ENCODE measurements around the gene MT3.

The MT3 gene

GRCh38 chr16:56637814-56638750 lies 48.8 kb downstream of the MT3 start, which contains the start of gene MT1A:
Gene MT1A, plus strand, starts transcription at chr16:56638666. Its CDS starts 73 bp downstream, at chr16:56638739.
- Histone ChIP-seq H3K4me3 (ENCODE audit: low read length) (no peak within 1 kb of the TSS), H3F3A (ENCODE audit: control insufficient read depth, insufficient read depth) (no peaks in the 10 kb centered on the region), H3K9me3 (ENCODE audit: control insufficient read depth, insufficient read depth, low read length) (no peaks in the 10 kb centered on the region), H4K20me1 (ENCODE audit: control insufficient read depth, insufficient read depth, low read depth, low read length) (no peaks in the 10 kb centered on the region), H3K79me2 (ENCODE audit: control insufficient read depth, low read length) (no peaks in the 10 kb centered on the region), H3K4me2 (ENCODE audit: low read length) (no peak within 1 kb of the TSS), H3K9me2 (replicated peaks; ENCODE audit: control insufficient read depth, low read length) (no peaks in the 10 kb centered on the region), H3K4me1 (ENCODE audit: control insufficient read depth, low read length) (no peaks in the 10 kb centered on the region), H3K27ac (ENCODE audit: low read depth, low read length) (no peak within 1 kb of the TSS), H3K27me3 (ENCODE audit: control insufficient read depth, low read length) (peaks cover 70% of the 10 kb centered on the region), H3K36me3 (ENCODE audit: control insufficient read depth, low read length) (no peaks in the 10 kb centered on the region)
- TF ChIP-seq EZH2phosphoT487 (IDR thresholded peaks at IDR 0.05; ENCODE audit: borderline replicate concordance, low read length) (no peak), CTCF (IDR thresholded peaks at IDR 0.05; ENCODE audit: low read depth, low read length, poor library complexity, severe bottlenecking) (no peak)

GRCh38 chr16:56639045-56639444 lies 49.7 kb downstream of the MT3 start:
- Histone ChIP-seq H3F3A (ENCODE audit: control insufficient read depth, insufficient read depth) (no peaks in the 10 kb centered on the region), H3K36me3 (ENCODE audit: control insufficient read depth, low read length) (no peaks in the 10 kb centered on the region), H3K4me2 (ENCODE audit: low read length) (no peak overlapping the region), H4K20me1 (ENCODE audit: control insufficient read depth, insufficient read depth, low read depth, low read length) (no peaks in the 10 kb centered on the region), H3K4me3 (ENCODE audit: low read length) (no peak overlapping the region), H3K9me2 (replicated peaks; ENCODE audit: control insufficient read depth, low read length) (no peaks in the 10 kb centered on the region), H3K27ac (ENCODE audit: low read depth, low read length) (no peak overlapping the region), H3K27me3 (ENCODE audit: control insufficient read depth, low read length) (peaks cover 70% of the 10 kb centered on the region), H3K9me3 (ENCODE audit: control insufficient read depth, insufficient read depth, low read length) (no peaks in the 10 kb centered on the region), H3K79me2 (ENCODE audit: control insufficient read depth, low read length) (no peaks in the 10 kb centered on the region), H3K4me1 (ENCODE audit: control insufficient read depth, low read length) (no peaks in the 10 kb centered on the region)
- TF ChIP-seq CTCF (IDR thresholded peaks at IDR 0.05; ENCODE audit: low read depth, low read length, poor library complexity, severe bottlenecking) (no peak), EZH2phosphoT487 (IDR thresholded peaks at IDR 0.05; ENCODE audit: borderline replicate concordance, low read length) (no peak)

- no peak overlapping the region for H3K4me2 ChIP-seq (ENCODE audit: low read length)
- H3K9me2 ChIP-seq (replicated peaks; ENCODE audit: control insufficient read depth, low read length), result no peaks in the 10 kb centered on the region
- H3F3A ChIP-seq (ENCODE audit: control insufficient read depth, insufficient read depth), result no peaks in the 10 kb centered on the region
- peaks cover 72% of the 10 kb centered on the region for H3K27me3 ChIP-seq (ENCODE audit: control insufficient read depth, low read length)
- no peaks in the 10 kb centered on the region for H3K9me3 ChIP-seq (ENCODE audit: control insufficient read depth, insufficient read depth, low read length)
- no peak overlapping the region for H3K4me3 ChIP-seq (ENCODE audit: low read length)
- no peaks in the 10 kb centered on the region for H3K79me2 ChIP-seq (ENCODE audit: control insufficient read depth, low read length)
- no peak overlapping the region for H3K27ac ChIP-seq (ENCODE audit: low read depth, low read length)
- no peaks in the 10 kb centered on the region for H4K20me1 ChIP-seq (ENCODE audit: control insufficient read depth, insufficient read depth, low read depth, low read length)
- no peaks in the 10 kb centered on the region for H3K36me3 ChIP-seq (ENCODE audit: control insufficient read depth, low read length)
- no peak for TF ChIP-seq EZH2phosphoT487 (IDR thresholded peaks at IDR 0.05; ENCODE audit: borderline replicate concordance, low read length)
- H3K4me1 ChIP-seq (ENCODE audit: control insufficient read depth, low read length), result no peaks in the 10 kb centered on the region
These were observed 50.7 kb downstream of the MT3 start for GRCh38 chr16:56640076-56640475.

Measured in DOHH2 (cell line).